ENCODE results near the gene METTL2A. TPM values are rescaled to one million over a fixed set of nuclear protein-coding genes. Genes with fewer than 3 reads are reported as not detected.
"Not testable (repeated sequence)": the region's sequence is repeated elsewhere in the genome, so short reads cannot be mapped to it uniquely, and the experiment has no call there.

METTL2A gene
- 10 to 100 TPM in 2 of 4 donors, 1 to 10 TPM in 2; 6.5 to 16.9 (median 10.8) TPM for polyA plus RNA-seq
- long read RNA-seq, donor 1 = 0 reads
- long read RNA-seq, donor 2, partial matches to known transcripts = 0 of 4 reads
- long read RNA-seq, donor 2, other reads (novel, unspliced or antisense) = 0 of 4 reads
- long read RNA-seq, donor 3, partial matches to known transcripts = 0 of 4 reads
- long read RNA-seq, donor 3, other reads (novel, unspliced or antisense) = 0 of 4 reads
- long read RNA-seq, donor 4 = 0 reads
- long read RNA-seq, donor 5, partial matches to known transcripts = 0 of 4 reads
- long read RNA-seq, donor 5, other reads (novel, unspliced or antisense) = 0 of 4 reads
- long read RNA-seq, donor 6, partial matches to known transcripts = 0 of 2 reads
- long read RNA-seq, donor 6, other reads (novel, unspliced or antisense) = 0 of 2 reads
- long read RNA-seq, donor 7, transcript METTL2A-201 (9 exons, 2,537 nt) = major isoform, 10 of 13 reads
- long read RNA-seq, donor 7, partial matches to known transcripts = 0 of 13 reads
- long read RNA-seq, donor 7, other reads (novel, unspliced or antisense) = 0 of 13 reads
- long read RNA-seq, donor 8 = 0 reads
- long read RNA-seq, donor 9, partial matches to known transcripts = 0 of 3 reads
- long read RNA-seq, donor 9, other reads (novel, unspliced or antisense) = 0 of 3 reads
- long read RNA-seq, donor 10, partial matches to known transcripts = 0 of 4 reads
- long read RNA-seq, donor 10, other reads (novel, unspliced or antisense) = 0 of 4 reads

GRCh38 chr17:62423647-62424461 lies at the start of gene METTL2A:
Gene METTL2A, plus strand, starts transcription at chr17:62423897. Its CDS starts 6 bp downstream, at chr17:62423903.
- FAIRE-seq; H3K9me3 ChIP-seq (ENCODE audit: control insufficient read depth in 2 of 2, insufficient read depth in 1 of 2, low read depth in 1 of 2, low read length in 1 of 2); H3K36me3 ChIP-seq (ENCODE audit: control insufficient read depth in 3 of 3, insufficient read depth in 2 of 3, low read depth in 1 of 3, low read length in 3 of 3); H3K27me3 ChIP-seq (ENCODE audit: control insufficient read depth in 3 of 3, insufficient read depth in 3 of 3, low read length in 3 of 3); H3K4me1 ChIP-seq (ENCODE audit: control insufficient read depth in 3 of 3, insufficient read depth in 2 of 3, low read depth in 1 of 3, low read length in 2 of 3): not testable (repeated sequence)
- WGBS, 3 donors = 0 to 1% (median 0%) methylated on average over 55 to 58 of the region's 58 CpGs
- Histone ChIP-seq H3K27ac (ENCODE audit: low read depth in 1 of 3, low read length in 2 of 3) (peak within 1 kb of the TSS; percentile 52 to 91 (median 84)), H3K4me3 (ENCODE audit: low read depth in 1 of 3, low read length in 3 of 3) (peak within 1 kb of the TSS; percentile 59 to 83 (median 64))
- DNase-seq = peak; percentile 92

GRCh38 chr17:62380253-62380652 lies 43.4 kb upstream of the METTL2A start, which contains the start of gene EFCAB3:
Gene EFCAB3, plus strand, starts transcription at chr17:62380553. Its CDS starts 2,427 bp downstream, at chr17:62382980.
- no peak within 1 kb of the TSS for H3K27ac ChIP-seq (ENCODE audit: low read depth in 1 of 3, low read length in 2 of 3)
- DNase-seq = no peak
- H3K36me3 ChIP-seq (ENCODE audit: control insufficient read depth in 3 of 3, insufficient read depth in 2 of 3, low read depth in 1 of 3, low read length in 3 of 3) = no peaks in the 10 kb centered on the region
- no peak within 1 kb of the TSS for H3K4me3 ChIP-seq (ENCODE audit: low read depth in 1 of 3, low read length in 3 of 3)
- FAIRE-seq = no peak
- 82 to 87% (median 86%) methylated on average over 3 of the region's 3 CpGs for WGBS, 3 donors
- H3K9me3 ChIP-seq (ENCODE audit: control insufficient read depth in 2 of 2, insufficient read depth in 1 of 2, low read depth in 1 of 2, low read length in 1 of 2) = no peaks in the 10 kb centered on the region
- H3K4me1 ChIP-seq (ENCODE audit: control insufficient read depth in 3 of 3, insufficient read depth in 2 of 3, low read depth in 1 of 3, low read length in 2 of 3) = no peaks in the 10 kb centered on the region
- H3K27me3 ChIP-seq (ENCODE audit: control insufficient read depth in 3 of 3, insufficient read depth in 3 of 3, low read length in 3 of 3) = peaks cover 0 to 4% (median 0%) of the 10 kb centered on the region in 3 donors

GRCh38 chr17:62381561-62381960 lies 42.1 kb upstream of the METTL2A start:
- Histone ChIP-seq H3K36me3 (ENCODE audit: control insufficient read depth in 3 of 3, insufficient read depth in 2 of 3, low read depth in 1 of 3, low read length in 3 of 3) (no peaks in the 10 kb centered on the region), H3K27me3 (ENCODE audit: control insufficient read depth in 3 of 3, insufficient read depth in 3 of 3, low read length in 3 of 3) (peaks cover 0 to 4% (median 0%) of the 10 kb centered on the region in 3 donors), H3K27ac (ENCODE audit: low read depth in 1 of 3, low read length in 2 of 3) (no peak overlapping the region), H3K4me3 (ENCODE audit: low read depth in 1 of 3, low read length in 3 of 3) (no peak overlapping the region), H3K9me3 (ENCODE audit: control insufficient read depth in 2 of 2, insufficient read depth in 1 of 2, low read depth in 1 of 2, low read length in 1 of 2) (no peaks in the 10 kb centered on the region), H3K4me1 (ENCODE audit: control insufficient read depth in 3 of 3, insufficient read depth in 2 of 3, low read depth in 1 of 3, low read length in 2 of 3) (no peaks in the 10 kb centered on the region)
- 90 to 92% (median 91%) methylated on average over 17 to 18 of the region's 18 CpGs for WGBS, 3 donors
- FAIRE-seq (no peak), DNase-seq (no peak)

GRCh38 chr17:62388856-62389255 lies 34.8 kb upstream of the METTL2A start:
- Histone ChIP-seq H3K4me1 (ENCODE audit: control insufficient read depth in 3 of 3, insufficient read depth in 2 of 3, low read depth in 1 of 3, low read length in 2 of 3) (no peaks in the 10 kb centered on the region), H3K27me3 (ENCODE audit: control insufficient read depth in 3 of 3, insufficient read depth in 3 of 3, low read length in 3 of 3) (no peaks in the 10 kb centered on the region), H3K36me3 (ENCODE audit: control insufficient read depth in 3 of 3, insufficient read depth in 2 of 3, low read depth in 1 of 3, low read length in 3 of 3) (no peaks in the 10 kb centered on the region), H3K9me3 (ENCODE audit: control insufficient read depth in 2 of 2, insufficient read depth in 1 of 2, low read depth in 1 of 2, low read length in 1 of 2) (no peaks in the 10 kb centered on the region), H3K27ac (ENCODE audit: low read depth in 1 of 3, low read length in 2 of 3) (no peak overlapping the region), H3K4me3 (ENCODE audit: low read depth in 1 of 3, low read length in 3 of 3) (no peak overlapping the region)
- DNase-seq (no peak), FAIRE-seq (no peak)
- WGBS, 3 donors = 66 to 81% (median 67%) methylated on average over 1 of the region's 1 CpG

- WGBS, 3 donors = 78 to 83% (median 81%) methylated on average over 1 of the region's 1 CpG
- Histone ChIP-seq H3K36me3 (ENCODE audit: control insufficient read depth in 3 of 3, insufficient read depth in 2 of 3, low read depth in 1 of 3, low read length in 3 of 3) (no peaks in the 10 kb centered on the region), H3K27me3 (ENCODE audit: control insufficient read depth in 3 of 3, insufficient read depth in 3 of 3, low read length in 3 of 3) (no peaks in the 10 kb centered on the region), H3K4me1 (ENCODE audit: control insufficient read depth in 3 of 3, insufficient read depth in 2 of 3, low read depth in 1 of 3, low read length in 2 of 3) (no peaks in the 10 kb centered on the region), H3K4me3 (ENCODE audit: low read depth in 1 of 3, low read length in 3 of 3) (no peak overlapping the region), H3K9me3 (ENCODE audit: control insufficient read depth in 2 of 2, insufficient read depth in 1 of 2, low read depth in 1 of 2, low read length in 1 of 2) (no peaks in the 10 kb centered on the region), H3K27ac (ENCODE audit: low read depth in 1 of 3, low read length in 2 of 3) (no peak overlapping the region)
- FAIRE-seq = no peak
- DNase-seq = no peak
Observed at GRCh38 chr17:62392908-62393307, 30.8 kb upstream of the METTL2A start.

- no peak for FAIRE-seq
- Histone ChIP-seq H3K27me3 (ENCODE audit: control insufficient read depth in 3 of 3, insufficient read depth in 3 of 3, low read length in 3 of 3) (peaks cover 0 to 2% (median 0%) of the 10 kb centered on the region in 3 donors), H3K36me3 (ENCODE audit: control insufficient read depth in 3 of 3, insufficient read depth in 2 of 3, low read depth in 1 of 3, low read length in 3 of 3) (no peaks in the 10 kb centered on the region), H3K9me3 (ENCODE audit: control insufficient read depth in 2 of 2, insufficient read depth in 1 of 2, low read depth in 1 of 2, low read length in 1 of 2) (no peaks in the 10 kb centered on the region), H3K4me1 (ENCODE audit: control insufficient read depth in 3 of 3, insufficient read depth in 2 of 3, low read depth in 1 of 3, low read length in 2 of 3) (no peaks in the 10 kb centered on the region), H3K4me3 (ENCODE audit: low read depth in 1 of 3, low read length in 3 of 3) (no peak overlapping the region), H3K27ac (ENCODE audit: low read depth in 1 of 3, low read length in 2 of 3) (no peak overlapping the region)
- 72 to 88% (median 86%) methylated on average over 1 of the region's 1 CpG for WGBS, 3 donors
- DNase-seq = no peak
Observed at GRCh38 chr17:62398891-62399290, 24.8 kb upstream of the METTL2A start.

GRCh38 chr17:62405451-62405850 lies 18.2 kb upstream of the METTL2A start:
- Histone ChIP-seq H3K9me3 (ENCODE audit: control insufficient read depth in 2 of 2, insufficient read depth in 1 of 2, low read depth in 1 of 2, low read length in 1 of 2) (no peaks in the 10 kb centered on the region), H3K4me1 (ENCODE audit: control insufficient read depth in 3 of 3, insufficient read depth in 2 of 3, low read depth in 1 of 3, low read length in 2 of 3) (no peaks in the 10 kb centered on the region), H3K4me3 (ENCODE audit: low read depth in 1 of 3, low read length in 3 of 3) (no peak overlapping the region), H3K27me3 (ENCODE audit: control insufficient read depth in 3 of 3, insufficient read depth in 3 of 3, low read length in 3 of 3) (peaks cover 0 to 2% (median 0%) of the 10 kb centered on the region in 3 donors), H3K36me3 (ENCODE audit: control insufficient read depth in 3 of 3, insufficient read depth in 2 of 3, low read depth in 1 of 3, low read length in 3 of 3) (no peaks in the 10 kb centered on the region), H3K27ac (ENCODE audit: low read depth in 1 of 3, low read length in 2 of 3) (no peak overlapping the region)
- WGBS, 3 donors = 40 to 50% (median 43%) methylated on average over 2 of the region's 2 CpGs
- no peak for FAIRE-seq
- no peak for DNase-seq

GRCh38 chr17:62413090-62413489 lies 10.6 kb upstream of the METTL2A start:
- not testable (repeated sequence) for DNase-seq; H3K4me3 ChIP-seq (ENCODE audit: low read depth in 1 of 3, low read length in 3 of 3); H3K36me3 ChIP-seq (ENCODE audit: control insufficient read depth in 3 of 3, insufficient read depth in 2 of 3, low read depth in 1 of 3, low read length in 3 of 3); H3K27me3 ChIP-seq (ENCODE audit: control insufficient read depth in 3 of 3, insufficient read depth in 3 of 3, low read length in 3 of 3); H3K27ac ChIP-seq (ENCODE audit: low read depth in 1 of 3, low read length in 2 of 3); H3K9me3 ChIP-seq (ENCODE audit: control insufficient read depth in 2 of 2, insufficient read depth in 1 of 2, low read depth in 1 of 2, low read length in 1 of 2); H3K4me1 ChIP-seq (ENCODE audit: control insufficient read depth in 3 of 3, insufficient read depth in 2 of 3, low read depth in 1 of 3, low read length in 2 of 3); FAIRE-seq
- WGBS, 3 donors = 80 to 89% (median 81%) methylated on average over 1 of the region's 1 CpG

Data from small intestine (tissue), 16 donors.